H1 (cell line): ENCODE results near the gene MAP7D1. TPM values are rescaled to one million over a fixed set of nuclear protein-coding genes. Genes with fewer than 3 reads are reported as not detected.
A peak's percentile ranks its signal among the peaks of the same experiment; 100 is the strongest.

ENCODE experiments used
- CTCF ChIA-PET: fragments of 300-600 bp; sonication (Branson Sonifier 250); formaldehyde crosslinking; loops from one replicate; lab custom pipeline; 2021; ENCODE audit not compliant: partially characterized antibody; lab: Charles Lee
- POLR2A ChIA-PET: fragments of 300-600 bp; sonication (Branson Sonifier 250); formaldehyde crosslinking; loops from one replicate; lab custom pipeline; 2021; ENCODE audit warnings: inconsistent platforms; ENCODE audit not compliant: partially characterized antibody; lab: Charles Lee
- DNase-seq, 2 experiments: peaks; one replicate each; pipeline versions ENCODE4 v3.0.0 to v3.0.0-alpha.2; 2010 to 2022; ENCODE audit warnings: low spot score in 2 of 2, low read depth in 1 of 2, mixed read lengths in 1 of 2
- FAIRE-seq: peaks from 2 replicates; lab custom pipeline; 2011; peaks lifted over from hg19 to GRCh38; lab: Jason Lieb, UNC
- H2AFZ ChIP-seq: 2 replicates; pipeline ENCODE4 v1.8.1; 2012; ENCODE audit warnings: low read length, inconsistent platforms
- H2AK5ac ChIP-seq: 2 replicates; pipeline ENCODE4 v1.6.1; 2013; ENCODE audit warnings: low read depth, low read length
- H2BK120ac ChIP-seq: replicated peaks from 2 replicates; pipeline ENCODE3; 2013; ENCODE audit warnings: low read depth, low read length, inconsistent platforms
- H2BK12ac ChIP-seq: 2 replicates; pipeline ENCODE4 v1.6.1; 2013; ENCODE audit warnings: low read depth, low read length
- H2BK15ac ChIP-seq: 2 replicates; pipeline ENCODE4 v1.6.1; 2013; ENCODE audit warnings: low read length
- H2BK20ac ChIP-seq: 2 replicates; pipeline ENCODE4 v1.6.1; 2013; ENCODE audit warnings: low read length
- H2BK5ac ChIP-seq: 2 replicates; pipeline ENCODE4 v1.6.1; 2013; ENCODE audit warnings: low read depth, low read length
- H3K14ac ChIP-seq: 2 replicates; pipeline ENCODE4 v1.6.1; 2013; ENCODE audit warnings: inconsistent platforms; ENCODE audit not compliant: insufficient read length
- H3K18ac ChIP-seq: 2 replicates; pipeline ENCODE4 v1.6.1; 2013; ENCODE audit warnings: low read length; ENCODE audit errors: extremely low read depth
- H3K23ac ChIP-seq: 2 replicates; pipeline ENCODE4 v1.6.1; 2013; ENCODE audit warnings: inconsistent platforms; ENCODE audit not compliant: insufficient read length
- H3K23me2 ChIP-seq: 2 replicates; pipeline ENCODE4 v1.6.1; 2013; ENCODE audit warnings: low read depth, low read length
- H3K27ac ChIP-seq: 2 replicates; pipeline ENCODE4 v1.6.1; 2011; ENCODE audit warnings: low read depth, low read length, inconsistent platforms
- H3K27me3 ChIP-seq, 4 experiments: replicated peaks in 1 of 4; 1 replicate in 1 of 4; 2 replicates in 3 of 4; pipeline versions ENCODE4 v1.6.1 to v1.8.1; 2011 to 2013; ENCODE audit warnings: low read length in 3 of 4, mild to moderate bottlenecking in 3 of 4, inconsistent platforms in 2 of 4, mixed read lengths in 2 of 4, moderate library complexity in 1 of 4; ENCODE audit not compliant: control insufficient read depth in 3 of 4, insufficient read depth in 3 of 4; ENCODE audit errors: extremely low read depth in 1 of 4
- H3K36me3 ChIP-seq, 4 experiments: 2 replicates each; pipeline versions ENCODE4 v1.6.1 to v1.8.1; 2011 to 2013; ENCODE audit warnings: mild to moderate bottlenecking in 4 of 4, low read length in 3 of 4, moderate library complexity in 2 of 4, control low read depth in 1 of 4, inconsistent platforms in 1 of 4; ENCODE audit not compliant: insufficient read depth in 4 of 4, control insufficient read depth in 2 of 4
- H3K4ac ChIP-seq: replicated peaks from 2 replicates; pipeline ENCODE3; 2013; ENCODE audit warnings: low read length, low read depth, mixed read lengths, inconsistent platforms; ENCODE audit not compliant: insufficient read length
- H3K4me1 ChIP-seq, 4 experiments: replicated peaks in 1 of 4; 1 replicate in 1 of 4; 2 replicates in 3 of 4; pipeline versions ENCODE4 v1.6.1 to v1.8.1; 2011 to 2013; ENCODE audit warnings: low read length in 3 of 4, inconsistent platforms in 2 of 4, mixed read lengths in 1 of 4; ENCODE audit not compliant: insufficient read depth in 4 of 4, control insufficient read depth in 3 of 4
- H3K4me2 ChIP-seq, 2 experiments: 2 replicates each; pipeline versions ENCODE4 v1.6.1 to v1.8.1; 2011 to 2013; ENCODE audit warnings: low read depth in 2 of 2, low read length in 2 of 2, control low read depth in 1 of 2, inconsistent platforms in 1 of 2, mild to moderate bottlenecking in 1 of 2; ENCODE audit not compliant: insufficient read depth in 1 of 2
- H3K4me3 ChIP-seq, 4 experiments: fragments of 200-600, 300-600 bp in 1 of 4; sonication (generic), shearing (Covaris generic), sonication (Bioruptor Twin) in 1 of 4; 2 replicates each; pipeline versions ENCODE4 v1.5.1 to v1.8.1; 2011 to 2016; ENCODE audit warnings: low read length in 4 of 4, low read depth in 3 of 4, control low read depth in 2 of 4, inconsistent platforms in 2 of 4, mild to moderate bottlenecking in 2 of 4, mixed read lengths in 1 of 4, moderate library complexity in 1 of 4; ENCODE audit not compliant: insufficient read depth in 2 of 4; ENCODE audit errors: extremely low read depth in 1 of 4
- H3K56ac ChIP-seq: replicated peaks from 2 replicates; pipeline ENCODE3; 2013; ENCODE audit warnings: low read depth, mild to moderate bottlenecking, mixed read lengths, low read length, inconsistent platforms; ENCODE audit not compliant: insufficient read length
- H3K79me1 ChIP-seq: 2 replicates; pipeline ENCODE4 v1.6.1; 2013; ENCODE audit warnings: low read depth, low read length, control low read depth
- H3K79me2 ChIP-seq, 2 experiments: 2 replicates each; pipeline versions ENCODE4 v1.6.1 to v1.8.1; 2012 to 2013; ENCODE audit warnings: low read length in 2 of 2, mild to moderate bottlenecking in 2 of 2, inconsistent platforms in 1 of 2; ENCODE audit not compliant: insufficient read depth in 2 of 2, control insufficient read depth in 1 of 2
- H3K9ac ChIP-seq, 4 experiments: replicated peaks in 1 of 4; 1 replicate in 1 of 4; 2 replicates in 3 of 4; pipeline versions ENCODE4 v1.6.1 to v1.8.1; 2011 to 2013; ENCODE audit warnings: low read depth in 3 of 4, low read length in 3 of 4, control low read depth in 2 of 4, mild to moderate bottlenecking in 2 of 4, moderate library complexity in 2 of 4, inconsistent platforms in 1 of 4; ENCODE audit errors: extremely low read depth in 1 of 4
- H3K9me3 ChIP-seq, 2 experiments: 2 replicates each; pipeline versions ENCODE4 v1.6.1 to v1.8.1; 2012 to 2013; ENCODE audit warnings: mild to moderate bottlenecking in 2 of 2, moderate library complexity in 2 of 2, control low read depth in 1 of 2, inconsistent platforms in 1 of 2, low read depth in 1 of 2, low read length in 1 of 2, mixed read lengths in 1 of 2; ENCODE audit not compliant: insufficient read depth in 2 of 2
- H4K20me1 ChIP-seq, 2 experiments: replicated peaks in 1 of 2; 2 replicates each; pipeline versions ENCODE3 to v1.8.1; 2011 to 2013; ENCODE audit warnings: inconsistent platforms in 2 of 2, low read length in 2 of 2, mild to moderate bottlenecking in 1 of 2; ENCODE audit not compliant: insufficient read depth in 2 of 2, control insufficient read depth in 1 of 2
- H4K5ac ChIP-seq: 2 replicates; pipeline ENCODE4 v1.6.1; 2013; ENCODE audit warnings: low read length, low read depth, mixed read lengths, inconsistent platforms; ENCODE audit not compliant: insufficient read length
- H4K8ac ChIP-seq: 2 replicates; pipeline ENCODE4 v1.8.0; 2013; ENCODE audit warnings: mild to moderate bottlenecking, moderate library complexity, low read length, inconsistent platforms; ENCODE audit not compliant: insufficient read depth; ENCODE audit errors: extremely low read depth
- H4K91ac ChIP-seq: replicated peaks from 2 replicates; pipeline ENCODE3; 2013; ENCODE audit warnings: low read length, mixed read lengths, inconsistent platforms; ENCODE audit not compliant: insufficient read length
- CTBP2 ChIP-seq: IDR thresholded peaks from 2 replicates; pipeline ENCODE4 v1.7.0; 2011; ENCODE audit warnings: borderline replicate concordance, mild to moderate bottlenecking, moderate library complexity, mixed read lengths, low read length; ENCODE audit not compliant: insufficient read depth, insufficient read length
- CTCF ChIP-seq, 3 experiments: IDR thresholded peaks; 1 replicate in 2 of 3; 2 replicates in 1 of 3; pipeline versions ENCODE4 v1.5.1 to v1.6.1; 2011; ENCODE audit warnings: low read length in 3 of 3, mild to moderate bottlenecking in 3 of 3, inconsistent platforms in 2 of 3, low read depth in 1 of 3, moderate library complexity in 1 of 3; ENCODE audit not compliant: insufficient read depth in 1 of 3; ENCODE audit errors: control extremely low read depth in 1 of 3
- RAD21 ChIP-seq, 2 experiments: IDR thresholded peaks in 1 of 2; conservative IDR thresholded peaks in 1 of 2; 2 replicates each; pipeline ENCODE4 v1.6.1; 2011; ENCODE audit warnings: low read depth in 2 of 2, low read length in 2 of 2, improper control_type of control experiment in 1 of 2, inconsistent platforms in 1 of 2, mild to moderate bottlenecking in 1 of 2, moderate library complexity in 1 of 2
- TAF1 ChIP-seq: IDR thresholded peaks from 2 replicates; pipeline ENCODE4 v1.6.1; 2011; ENCODE audit warnings: mild to moderate bottlenecking, low read depth, low read length
- WGBS, 2 experiments: shearing (Covaris generic) in 1 of 2; methylation state at CpG; one replicate each; pipeline versions ENCODE4 v1.1.6 to v1.1.7; 2013 to 2015; ENCODE audit warnings: low lambda C conversion rate in 2 of 2, mixed read lengths in 2 of 2, inconsistent platforms in 1 of 2, low coverage in 1 of 2, missing lambda C conversion rate in 1 of 2; ENCODE audit not compliant: insufficient replicate concordance in 2 of 2, insufficient coverage in 1 of 2, insufficient read length in 1 of 2; ENCODE audit errors: extremely low coverage in 1 of 2, missing lambda C conversion rate in 1 of 2; 5-methylcytosine and 5-hydroxymethylcytosine counted together
- polyA plus RNA-seq, 7 experiments: library from polyadenylated mRNA; depleted of rRNA in 3 of 7; stranded (reverse) in 5 of 7; unstranded in 2 of 7; fragments of >200 nt in 5 of 7; fragments of 200-250 nt in 2 of 7; gene quantifications; 1 replicate in 5 of 7; 2 replicates in 1 of 7; 4 replicates in 1 of 7; pipeline versions ENCODE4 v1.2.1 to v1.2.3, GENCODE V29; 2011 to 2013; ENCODE audit warnings: missing spikeins in 2 of 7, mixed read lengths in 2 of 7
- total RNA-seq: library from RNA; stranded (reverse); fragmentation: NEBNext Ultra II Directional; extraction: Animal tissue kit (Norgen Biotek cat#: 25700); gene quantifications from 2 replicates; pipeline ENCODE4 v1.2.1, GENCODE V29; 2021

The MAP7D1 gene
- total and polyA plus RNA-seq, 2 of the 8 experiments (the other 6 are each of a cell fraction or from before 2014, with no cell fraction given), result 18.2 to 52.4 TPM

DNA sequence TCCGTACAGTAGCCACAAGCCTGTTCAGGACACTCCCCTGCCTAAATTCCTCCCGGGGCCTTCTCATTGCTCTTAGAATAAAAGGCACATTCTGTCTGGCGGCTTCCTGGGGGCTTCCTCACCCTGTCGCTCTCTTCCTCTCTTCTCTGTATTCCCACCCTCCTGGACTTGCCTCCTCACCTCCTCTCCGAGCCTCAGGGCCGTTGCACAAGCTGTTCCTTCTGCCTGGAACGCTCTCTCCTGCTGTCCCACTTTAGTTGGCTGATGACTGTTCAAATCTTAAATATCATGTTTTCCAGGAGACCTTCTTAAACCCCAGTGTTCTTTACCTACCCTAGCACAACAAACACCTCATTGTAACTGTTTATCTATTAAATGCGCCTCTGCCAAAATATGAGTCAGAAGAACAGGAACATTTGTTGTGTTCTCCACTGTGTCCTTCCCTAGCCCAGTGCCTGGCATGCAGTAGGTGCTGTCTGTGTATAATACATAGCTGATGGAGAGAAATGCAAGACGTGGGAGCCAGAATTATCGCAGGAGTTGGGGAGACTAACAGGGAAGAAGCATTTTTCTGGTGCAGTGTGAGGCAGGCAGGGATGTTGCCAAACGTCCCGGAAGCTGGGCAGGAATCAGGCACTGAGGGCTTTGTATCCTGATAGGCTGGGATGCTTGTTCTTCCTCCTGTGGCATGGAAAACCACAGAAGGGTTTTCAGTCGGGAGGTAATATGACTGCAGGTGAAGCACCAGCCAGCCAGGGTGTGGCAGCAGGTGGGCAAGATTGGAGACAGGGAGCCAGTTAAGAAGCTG lies 44.2 kb downstream of the MAP7D1 start:
- no peak overlapping the region for H3K18ac ChIP-seq
- POLR2A ChIA-PET, result interaction anchor here (0.5 to 1.4 kb wide), 3 partner anchors 38 to 61 kb away, joined by 3 read pairs; no protein-coding TSS in a partner anchor
- no peak for FAIRE-seq
- H2BK15ac ChIP-seq, result no peak overlapping the region
- H3K27ac ChIP-seq, result no peak overlapping the region
- peaks cover 0 to 10% (median 3%) of the 10 kb centered on the region in 4 experiments; a peak in 4 of 7 replicates for H3K4me1 ChIP-seq
- H3K9ac ChIP-seq, result 0 out of 7 replicates have a peak overlapping the region, but pooled peaks of 1 of the 4 experiments have one; percentile 37
- H3K14ac ChIP-seq, result no peak overlapping the region
- H4K91ac ChIP-seq, result no peak overlapping the region
- H2BK20ac ChIP-seq, result no peak overlapping the region
- TF ChIP-seq CTCF (IDR thresholded peaks at IDR 0.05; ENCODE audit: control extremely low read depth in 1 of 3, insufficient read depth in 1 of 3, low read depth in 1 of 3, low read length in 3 of 3), result peak in 2 of 3 experiments; percentile 3 to 9; a peak in 2 of 4 replicates
- TF ChIP-seq CTBP2, result no peak
- TF ChIP-seq TAF1, result no peak
- peak in 1 of 2 experiments; percentile 23; a peak in 1 of 4 replicates for TF ChIP-seq RAD21 (IDR thresholded peaks at IDR 0.05 in 1 of 2, conservative IDR thresholded peaks at IDR 0.05 in 1 of 2; ENCODE audit: low read depth in 2 of 2, low read length in 2 of 2)
- no peaks in the 10 kb centered on the region for H3K23me2 ChIP-seq
- no peak overlapping the region for H2BK5ac ChIP-seq
- H3K23ac ChIP-seq, result no peak overlapping the region
- no peak overlapping the region for H3K56ac ChIP-seq
- no peaks in the 10 kb centered on the region for H3K27me3 ChIP-seq
- H2BK12ac ChIP-seq, result no peak overlapping the region
- H3K36me3 ChIP-seq, result no peaks in the 10 kb centered on the region
- H3K4me3 ChIP-seq, result no peak overlapping the region
- H3K9me3 ChIP-seq, result no peaks in the 10 kb centered on the region; a peak in 1 of 4 replicates
- CTCF ChIA-PET, result interaction anchor here (0.5 to 4.3 kb wide), 7 partner anchors 10 to 86 kb away, joined by 3 to 17 read pairs (median 4); partner anchors contain the start of gene THRAP3
- H2AK5ac ChIP-seq, result no peak overlapping the region
- no peak overlapping the region for H3K4ac ChIP-seq
- no peak overlapping the region; the same call in 1 of the 2 replicates for H2AFZ ChIP-seq
- no peak overlapping the region for H2BK120ac ChIP-seq
- no peak overlapping the region for H4K8ac ChIP-seq
- no peak overlapping the region for H3K4me2 ChIP-seq
- H3K79me1 ChIP-seq, result no peaks in the 10 kb centered on the region
- no peaks in the 10 kb centered on the region for H4K20me1 ChIP-seq
- DNase-seq, result no peak
- no peak overlapping the region for H4K5ac ChIP-seq
- WGBS, 2 experiments, result 87% methylated on average over 13 of the region's 13 CpGs; no CpG with 5 or more reads in 1 of the 2 experiments
- no peaks in the 10 kb centered on the region for H3K79me2 ChIP-seq
